SK-N-SH (cell line): ENCODE results near the gene GUCY2D. TPM values are rescaled to one million over a fixed set of nuclear protein-coding genes. Genes with fewer than 3 reads are reported as not detected.
A peak's percentile ranks its signal among the peaks of the same experiment; 100 is the strongest.

Experiments
- CTCF ChIA-PET: fragments of 300-600, 350-600 bp; formaldehyde crosslinking; extraction: SDS; loops from one replicate; lab custom pipeline; 2021; lab: Yijun Ruan, JAX
- POLR2A ChIA-PET: fragments of 350-600 bp; sonication (Branson Sonifier 250); formaldehyde crosslinking; extraction: SDS; loops from one replicate; lab custom pipeline; 2020; ENCODE audit warnings: antibody characterized with exemption, inconsistent platforms; lab: Yijun Ruan, JAX
- DNase-seq: peaks from one replicate; pipeline ENCODE4 v3.0.0; 2012
- H2AFZ ChIP-seq: fragments of 200-600 bp; sonication (generic); 2 replicates; pipeline ENCODE4 v1.8.1; 2016; ENCODE audit warnings: antibody characterized with exemption, mild to moderate bottlenecking, low read depth
- H3F3A ChIP-seq: fragments of 200-600 bp; sonication (generic); replicated peaks from 2 replicates; pipeline ENCODE3; 2016; ENCODE audit warnings: antibody characterized with exemption, mild to moderate bottlenecking; ENCODE audit not compliant: insufficient read depth
- H3K27ac ChIP-seq, 2 experiments: fragments of 200-500 bp in 1 of 2; fragments of 200-600 bp in 1 of 2; sonication (Bioruptor generic) in 1 of 2; sonication (generic), shearing (Covaris generic) in 1 of 2; 2 replicates each; pipeline versions ENCODE4 v1.5.1 to v1.6.1; 2014 to 2016; ENCODE audit warnings: low read depth in 2 of 2, inconsistent platforms in 1 of 2, low read length in 1 of 2, mild to moderate bottlenecking in 1 of 2, mixed read lengths in 1 of 2
- H3K27me3 ChIP-seq: fragments of 200-600 bp; sonication (generic), shearing (Covaris generic); 2 replicates; pipeline ENCODE4 v1.6.1; 2016; ENCODE audit warnings: mixed run types; ENCODE audit not compliant: insufficient read depth
- H3K36me3 ChIP-seq, 2 experiments: fragments of 200-500 bp in 1 of 2; fragments of 200-600 bp in 1 of 2; sonication (Bioruptor generic) in 1 of 2; sonication (generic) in 1 of 2; replicated peaks in 1 of 2; 2 replicates each; pipeline versions ENCODE3 to v1.5.1; 2014 to 2016; ENCODE audit warnings: low read length in 1 of 2, mild to moderate bottlenecking in 1 of 2; ENCODE audit not compliant: insufficient read depth in 2 of 2, control insufficient read depth in 1 of 2
- H3K4me1 ChIP-seq, 2 experiments: fragments of 200-500 bp in 1 of 2; fragments of 200-600 bp in 1 of 2; sonication (Bioruptor generic) in 1 of 2; sonication (generic), shearing (Covaris generic) in 1 of 2; 2 replicates each; pipeline versions ENCODE4 v1.5.1 to v1.6.1; 2014 to 2016; ENCODE audit warnings: low read depth in 1 of 2, low read length in 1 of 2, mixed run types in 1 of 2; ENCODE audit not compliant: insufficient read depth in 2 of 2, control insufficient read depth in 1 of 2
- H3K4me2 ChIP-seq: fragments of 200-600 bp; sonication (generic), shearing (Covaris generic); 2 replicates; pipeline ENCODE4 v1.6.1; 2017; ENCODE audit warnings: mixed run types
- H3K4me3 ChIP-seq, 2 experiments: fragments of 200-500 bp in 1 of 2; fragments of 200-600 bp in 1 of 2; sonication (Bioruptor generic) in 1 of 2; sonication (generic), shearing (Covaris generic) in 1 of 2; 2 replicates each; pipeline versions ENCODE4 v1.5.1 to v1.8.1; 2014 to 2016; ENCODE audit warnings: low read depth in 2 of 2, inconsistent platforms in 1 of 2, low read length in 1 of 2, mild to moderate bottlenecking in 1 of 2, mixed read lengths in 1 of 2, moderate library complexity in 1 of 2
- H3K79me2 ChIP-seq: fragments of 200-600 bp; sonication (generic); 2 replicates; pipeline ENCODE4 v1.8.1; 2017; ENCODE audit warnings: mild to moderate bottlenecking; ENCODE audit not compliant: insufficient read depth
- H3K9ac ChIP-seq: fragments of 200-600 bp; sonication (generic); 2 replicates; pipeline ENCODE4 v1.6.1; 2017; ENCODE audit warnings: mixed run types
- H3K9me2 ChIP-seq: fragments of 200-600 bp; sonication (generic); 2 replicates; pipeline ENCODE4 v1.6.1; 2017; ENCODE audit warnings: mixed run types
- H3K9me3 ChIP-seq: fragments of 200-600 bp; sonication (generic); 2 replicates; pipeline ENCODE4 v1.6.1; 2017; ENCODE audit warnings: mixed run types, mild to moderate bottlenecking, moderate library complexity
- H4K20me1 ChIP-seq: fragments of 200-600 bp; sonication (generic); 2 replicates; pipeline ENCODE4 v1.6.1; 2017; ENCODE audit warnings: mild to moderate bottlenecking, mixed run types; ENCODE audit not compliant: insufficient read depth
- CHD2 ChIP-seq: fragments of 150-350 bp; IDR thresholded peaks from 2 replicates; pipeline ENCODE4 v1.6.1; 2018; ENCODE audit warnings: low read length; ENCODE audit not compliant: partially characterized antibody
- ELF1 ChIP-seq: IDR thresholded peaks from 2 replicates; pipeline ENCODE4 v1.4.0; 2012
- EZH2phosphoT487 ChIP-seq: fragments of 200-600 bp; sonication (generic); IDR thresholded peaks from 2 replicates; pipeline ENCODE4 v1.6.1; 2017; ENCODE audit warnings: low read depth, mixed run types, mild to moderate bottlenecking, antibody characterized with exemption, moderate library complexity, borderline replicate concordance
- FOSL2 ChIP-seq: IDR thresholded peaks from 2 replicates; pipeline ENCODE4 v1.4.0; 2012; ENCODE audit warnings: low read depth, mild to moderate bottlenecking, moderate library complexity, borderline replicate concordance
- FOXM1 ChIP-seq: IDR thresholded peaks from 2 replicates; pipeline ENCODE4 v1.4.0; 2012; ENCODE audit warnings: low read depth, mild to moderate bottlenecking
- MAX ChIP-seq: IDR thresholded peaks from 2 replicates; pipeline ENCODE4 v1.4.0; 2012; ENCODE audit warnings: low read depth
- MXI1 ChIP-seq: IDR thresholded peaks from 2 replicates; pipeline ENCODE4 v1.6.1; 2012; ENCODE audit warnings: mild to moderate bottlenecking, low read depth, low read length, improper control_type of control experiment
- NRF1 ChIP-seq: IDR thresholded peaks from 2 replicates; pipeline ENCODE4 v1.6.1; 2012; ENCODE audit warnings: low read depth, mild to moderate bottlenecking, low read length
- POLR2AphosphoS5 ChIP-seq: IDR thresholded peaks from 2 replicates; pipeline ENCODE4 v1.6.1; 2012; ENCODE audit warnings: low read depth, low read length
- RAD21 ChIP-seq: IDR thresholded peaks from 2 replicates; pipeline ENCODE4 v1.6.1; 2012; ENCODE audit warnings: mild to moderate bottlenecking, low read length
- RCOR1 ChIP-seq: fragments of 150-350 bp; IDR thresholded peaks from 2 replicates; pipeline ENCODE4 v1.6.1; 2017; ENCODE audit warnings: antibody characterized with exemption, low read length
- RXRA ChIP-seq: IDR thresholded peaks from 2 replicates; pipeline ENCODE4 v1.4.0; 2012; ENCODE audit warnings: low read depth, mild to moderate bottlenecking, borderline replicate concordance
- TAF1 ChIP-seq: IDR thresholded peaks from 2 replicates; pipeline ENCODE4 v1.6.1; 2012; ENCODE audit warnings: low read depth, mild to moderate bottlenecking, low read length, moderate library complexity, borderline replicate concordance
- TCF12 ChIP-seq: IDR thresholded peaks from 2 replicates; pipeline ENCODE4 v1.4.0; 2012
- WGBS: methylation state at CpG from one replicate; pipeline ENCODE4 v1.1.6; 2017; ENCODE audit warnings: low lambda C conversion rate; 5-methylcytosine and 5-hydroxymethylcytosine counted together
- polyA plus RNA-seq, 3 experiments: library from polyadenylated mRNA; depleted of rRNA; stranded (reverse); fragments of >200 nt; gene quantifications; 2 replicates each; pipeline ENCODE4 v1.2.3, GENCODE V29; 2012
- TF ChIP-seq, protein P1 (sequence below): fragments of 200-600 bp; sonication (generic); IDR thresholded peaks from 2 replicates; pipeline ENCODE4 v1.6.1; 2017; ENCODE audit warnings: antibody characterized with exemption, mild to moderate bottlenecking, moderate library complexity
- TF ChIP-seq, protein P2 (sequence below): fragments of 150-350 bp; IDR thresholded peaks from 2 replicates; pipeline ENCODE4 v1.6.1; 2016; ENCODE audit warnings: mild to moderate bottlenecking, low read depth, low read length
- TF ChIP-seq, protein P3 (sequence below): fragments of 150-350 bp; IDR thresholded peaks from 2 replicates; pipeline ENCODE4 v1.6.1; 2017; ENCODE audit warnings: antibody characterized with exemption, low read length, low read depth, borderline replicate concordance

The GUCY2D gene
- polyA plus RNA-seq, 1 of the 3 experiments (the other 2 are of a cell fraction), result not detected

DNA sequence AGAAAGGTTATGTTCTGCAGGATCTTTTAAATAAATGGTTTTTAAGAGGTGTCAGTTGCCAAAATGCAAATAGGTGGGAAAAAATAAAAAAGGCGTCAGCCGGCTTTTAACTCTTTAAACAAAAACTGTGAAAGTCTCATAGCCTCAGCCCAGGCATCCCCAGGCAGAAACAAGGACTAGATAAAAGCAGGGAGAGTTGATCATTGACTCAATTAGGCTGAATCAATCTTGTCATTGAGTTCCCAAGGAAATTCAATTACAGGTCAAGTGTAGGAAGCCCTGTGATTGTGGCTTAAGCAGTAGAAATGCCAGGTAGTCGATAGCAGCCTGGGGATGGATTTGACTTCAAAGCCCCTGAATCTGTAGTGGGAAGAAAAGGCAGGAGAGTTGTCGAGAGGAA lies 30.8 kb upstream of the GUCY2D start:
- Histone ChIP-seq H3K4me1 (no peaks in the 10 kb centered on the region), H3K9me2 (no peaks in the 10 kb centered on the region), H3K9ac (no peak overlapping the region), H3K4me2 (no peak overlapping the region), H4K20me1 (no peaks in the 10 kb centered on the region), H2AFZ (no peak overlapping the region), H3K79me2 (no peaks in the 10 kb centered on the region), H3K9me3 (no peaks in the 10 kb centered on the region; the same call in 1 of the 2 replicates), H3K27me3 (no peaks in the 10 kb centered on the region), H3F3A (no peaks in the 10 kb centered on the region)
- CTCF ChIA-PET, result interaction anchor here (0.7 to 2.7 kb wide), 9 partner anchors 12 to 109 kb away, joined by 3 to 16 read pairs (median 4); no protein-coding TSS in a partner anchor
- DNase-seq, result no peak
- 64% methylated on average over 4 of the region's 4 CpGs for WGBS
- no peak for TF ChIP-seq RAD21
- TF ChIP-seq CHD2, result no peak
- TF ChIP-seq, all 33 proteins: peak for 0
- no peak overlapping the region for H3K27ac ChIP-seq
- H3K36me3 ChIP-seq, result no peaks in the 10 kb centered on the region
- POLR2A ChIA-PET, result no interaction called here
- H3K4me3 ChIP-seq, result no peak overlapping the region

- CTCF ChIA-PET, result interaction anchor here (0.7 to 2.7 kb wide), 9 partner anchors 13 to 108 kb away, joined by 3 to 16 read pairs (median 3); no protein-coding TSS in a partner anchor
- Histone ChIP-seq H4K20me1 (no peaks in the 10 kb centered on the region), H3K9me2 (no peaks in the 10 kb centered on the region), H3K9ac (no peak overlapping the region), H3K27ac (no peak overlapping the region), H3K4me2 (no peak overlapping the region), H2AFZ (no peak overlapping the region)
- WGBS, result 91% methylated on average over 8 of the region's 8 CpGs
- DNase-seq, result no peak
- TF ChIP-seq, protein P1, sequence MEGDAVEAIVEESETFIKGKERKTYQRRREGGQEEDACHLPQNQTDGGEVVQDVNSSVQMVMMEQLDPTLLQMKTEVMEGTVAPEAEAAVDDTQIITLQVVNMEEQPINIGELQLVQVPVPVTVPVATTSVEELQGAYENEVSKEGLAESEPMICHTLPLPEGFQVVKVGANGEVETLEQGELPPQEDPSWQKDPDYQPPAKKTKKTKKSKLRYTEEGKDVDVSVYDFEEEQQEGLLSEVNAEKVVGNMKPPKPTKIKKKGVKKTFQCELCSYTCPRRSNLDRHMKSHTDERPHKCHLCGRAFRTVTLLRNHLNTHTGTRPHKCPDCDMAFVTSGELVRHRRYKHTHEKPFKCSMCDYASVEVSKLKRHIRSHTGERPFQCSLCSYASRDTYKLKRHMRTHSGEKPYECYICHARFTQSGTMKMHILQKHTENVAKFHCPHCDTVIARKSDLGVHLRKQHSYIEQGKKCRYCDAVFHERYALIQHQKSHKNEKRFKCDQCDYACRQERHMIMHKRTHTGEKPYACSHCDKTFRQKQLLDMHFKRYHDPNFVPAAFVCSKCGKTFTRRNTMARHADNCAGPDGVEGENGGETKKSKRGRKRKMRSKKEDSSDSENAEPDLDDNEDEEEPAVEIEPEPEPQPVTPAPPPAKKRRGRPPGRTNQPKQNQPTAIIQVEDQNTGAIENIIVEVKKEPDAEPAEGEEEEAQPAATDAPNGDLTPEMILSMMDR, result peak; percentile 56
- TF ChIP-seq NRF1, result no peak
- TF ChIP-seq, all 33 proteins: peak for 1
- POLR2A ChIA-PET, result no interaction called here
- Histone ChIP-seq H3K4me3 (no peak overlapping the region), H3K9me3 (no peaks in the 10 kb centered on the region; the same call in 1 of the 2 replicates), H3K36me3 (no peaks in the 10 kb centered on the region), H3F3A (no peaks in the 10 kb centered on the region), H3K79me2 (no peaks in the 10 kb centered on the region), H3K4me1 (no peaks in the 10 kb centered on the region), H3K27me3 (no peaks in the 10 kb centered on the region)
Observed at GRCh38 chr17:7972131-7972785, 30.2 kb upstream of the GUCY2D start.

GRCh38 chr17:7974638-7975131 lies 27.7 kb upstream of the GUCY2D start:
- H2AFZ ChIP-seq, result no peak overlapping the region
- H4K20me1 ChIP-seq, result no peaks in the 10 kb centered on the region
- no peaks in the 10 kb centered on the region for H3K36me3 ChIP-seq
- H3K4me1 ChIP-seq, result no peaks in the 10 kb centered on the region
- H3K27me3 ChIP-seq, result no peaks in the 10 kb centered on the region
- ChIA-PET POLR2A (no interaction called here), CTCF (interaction anchor here (1.0 to 8.0 kb wide), 3 partner anchors 8 to 35 kb away, joined by 3 to 47 read pairs (median 5); no protein-coding TSS in a partner anchor)
- no peaks in the 10 kb centered on the region for H3F3A ChIP-seq
- H3K9me3 ChIP-seq, result no peaks in the 10 kb centered on the region; the same call in 1 of the 2 replicates
- H3K9ac ChIP-seq, result no peak overlapping the region
- no peaks in the 10 kb centered on the region for H3K9me2 ChIP-seq
- no peak overlapping the region for H3K4me2 ChIP-seq
- no peaks in the 10 kb centered on the region for H3K79me2 ChIP-seq
- no peak overlapping the region for H3K27ac ChIP-seq
- DNase-seq, result no peak
- H3K4me3 ChIP-seq, result no peak overlapping the region
- TF ChIP-seq ELF1, result no peak
- TF ChIP-seq, protein P2, sequence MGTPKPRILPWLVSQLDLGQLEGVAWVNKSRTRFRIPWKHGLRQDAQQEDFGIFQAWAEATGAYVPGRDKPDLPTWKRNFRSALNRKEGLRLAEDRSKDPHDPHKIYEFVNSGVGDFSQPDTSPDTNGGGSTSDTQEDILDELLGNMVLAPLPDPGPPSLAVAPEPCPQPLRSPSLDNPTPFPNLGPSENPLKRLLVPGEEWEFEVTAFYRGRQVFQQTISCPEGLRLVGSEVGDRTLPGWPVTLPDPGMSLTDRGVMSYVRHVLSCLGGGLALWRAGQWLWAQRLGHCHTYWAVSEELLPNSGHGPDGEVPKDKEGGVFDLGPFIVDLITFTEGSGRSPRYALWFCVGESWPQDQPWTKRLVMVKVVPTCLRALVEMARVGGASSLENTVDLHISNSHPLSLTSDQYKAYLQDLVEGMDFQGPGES, result no peak
- no peak for TF ChIP-seq POLR2AphosphoS5
- TF ChIP-seq, protein P3, sequence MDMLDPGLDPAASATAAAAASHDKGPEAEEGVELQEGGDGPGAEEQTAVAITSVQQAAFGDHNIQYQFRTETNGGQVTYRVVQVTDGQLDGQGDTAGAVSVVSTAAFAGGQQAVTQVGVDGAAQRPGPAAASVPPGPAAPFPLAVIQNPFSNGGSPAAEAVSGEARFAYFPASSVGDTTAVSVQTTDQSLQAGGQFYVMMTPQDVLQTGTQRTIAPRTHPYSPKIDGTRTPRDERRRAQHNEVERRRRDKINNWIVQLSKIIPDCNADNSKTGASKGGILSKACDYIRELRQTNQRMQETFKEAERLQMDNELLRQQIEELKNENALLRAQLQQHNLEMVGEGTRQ, result no peak
- TF ChIP-seq TCF12, result no peak
- no peak for TF ChIP-seq MAX
- no peak for TF ChIP-seq FOXM1
- no peak for TF ChIP-seq EZH2phosphoT487
- TF ChIP-seq MXI1, result no peak
- no peak for TF ChIP-seq NRF1
- no peak for TF ChIP-seq RXRA
- no peak for TF ChIP-seq RCOR1
- no peak for TF ChIP-seq TAF1
- no peak for TF ChIP-seq FOSL2
